ENCODE data around the gene TBRG4.
"Not testable (repeated sequence)": the region's sequence is repeated elsewhere in the genome, so short reads cannot be mapped to it uniquely, and the experiment has no call there.

TBRG4 gene

GRCh38 chr7:45111298-45112223 lies at the start of gene TBRG4:
TSS of gene TBRG4 (minus strand) at chr7:45111697. CDS start at chr7:45109237, 2,460 bp downstream.
- DNase-seq = peak; percentile 96

GRCh38 chr7:45161138-45161537 lies 49.6 kb upstream of the TBRG4 start:
- no peak for DNase-seq

GRCh38 chr7:45160417-45160881 lies 49.0 kb upstream of the TBRG4 start:
- DNase-seq = no peak

- DNase-seq = no peak
These were observed 47.8 kb upstream of the TBRG4 start for GRCh38 chr7:45159296-45159695.

GRCh38 chr7:45158471-45158870 lies 47.0 kb upstream of the TBRG4 start:
- DNase-seq = no peak

- no peak for DNase-seq
These were observed 46.3 kb upstream of the TBRG4 start, which contains the start of gene RAMP3 for GRCh38 chr7:45157653-45158401. TSS of gene RAMP3 (plus strand) at chr7:45157791. CDS start at chr7:45157829, 38 bp downstream.

GRCh38 chr7:45157286-45157652 lies 45.8 kb upstream of the TBRG4 start:
- no peak for DNase-seq

- no peak for DNase-seq
These were observed 45.2 kb upstream of the TBRG4 start for GRCh38 chr7:45156516-45157272.

GRCh38 chr7:45155941-45156340 lies 44.4 kb upstream of the TBRG4 start:
- no peak for DNase-seq

- DNase-seq = no peak
These were observed 43.9 kb upstream of the TBRG4 start for GRCh38 chr7:45155357-45155900.

- not testable (repeated sequence) for DNase-seq
These were observed 42.4 kb upstream of the TBRG4 start for GRCh38 chr7:45153861-45154260.

GRCh38 chr7:45153233-45153632 lies 41.7 kb upstream of the TBRG4 start:
- DNase-seq = no peak

- no peak for DNase-seq
These were observed 40.5 kb upstream of the TBRG4 start for GRCh38 chr7:45151967-45152366.

- no peak for DNase-seq
These were observed 39.7 kb upstream of the TBRG4 start for GRCh38 chr7:45151131-45151684.

- no peak for DNase-seq
These were observed 38.7 kb upstream of the TBRG4 start for GRCh38 chr7:45150199-45150598.

- DNase-seq = no peak
These were observed 38.1 kb upstream of the TBRG4 start for GRCh38 chr7:45149606-45150005.

- DNase-seq = no peak
These were observed 37.1 kb upstream of the TBRG4 start for GRCh38 chr7:45148653-45148973.

GRCh38 chr7:45147858-45148652 lies 36.6 kb upstream of the TBRG4 start:
- DNase-seq = no peak

GRCh38 chr7:45146531-45147379 lies 35.3 kb upstream of the TBRG4 start:
- DNase-seq = no peak

GRCh38 chr7:45145881-45146280 lies 34.4 kb upstream of the TBRG4 start:
- no peak for DNase-seq

- no peak for DNase-seq
These were observed 32.1 kb upstream of the TBRG4 start for GRCh38 chr7:45143616-45144015.
